DND-41 (cell line): ENCODE measurements around the gene PCDH11X.
"Not testable (repeated sequence)": the region's sequence is repeated elsewhere in the genome, so short reads cannot be mapped to it uniquely, and the experiment has no call there.

Experiments
- EZH2 ChIP-seq: IDR thresholded peaks from 3 replicates; pipeline ENCODE4 v1.6.1; 2012; ENCODE audit warnings: borderline replicate concordance, low read depth, mild to moderate bottlenecking, moderate library complexity, low read length, inconsistent platforms; ENCODE audit not compliant: severe bottlenecking
- TF ChIP-seq, protein P1 (sequence below): IDR thresholded peaks from 2 replicates; pipeline ENCODE4 v1.5.1; 2012; ENCODE audit warnings: borderline replicate concordance, low read length, moderate library complexity, mild to moderate bottlenecking; ENCODE audit not compliant: poor library complexity, severe bottlenecking; ENCODE audit errors: extremely low read depth

DNA sequence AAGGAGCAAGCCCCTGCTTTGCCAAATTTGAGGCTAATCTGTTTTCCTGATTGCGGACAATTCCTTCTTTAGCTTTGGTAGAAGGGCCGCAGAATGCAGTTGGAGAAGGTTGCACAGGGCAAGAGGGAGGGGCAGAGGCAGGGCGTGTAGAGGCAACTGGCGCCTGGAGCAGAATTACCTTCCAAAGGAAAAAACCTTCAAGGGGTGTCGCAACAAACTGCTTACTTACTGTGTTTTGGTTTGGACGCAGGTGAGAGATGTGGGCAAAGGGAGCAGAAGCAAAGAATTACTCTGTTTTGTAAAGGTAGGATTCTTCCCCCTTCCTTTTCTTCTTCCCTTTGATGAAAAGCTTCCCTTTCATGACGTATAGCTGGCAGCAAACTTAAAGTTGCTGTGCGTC lies 3.6 kb downstream of the PCDH11X start:
- TF ChIP-seq, protein P1, sequence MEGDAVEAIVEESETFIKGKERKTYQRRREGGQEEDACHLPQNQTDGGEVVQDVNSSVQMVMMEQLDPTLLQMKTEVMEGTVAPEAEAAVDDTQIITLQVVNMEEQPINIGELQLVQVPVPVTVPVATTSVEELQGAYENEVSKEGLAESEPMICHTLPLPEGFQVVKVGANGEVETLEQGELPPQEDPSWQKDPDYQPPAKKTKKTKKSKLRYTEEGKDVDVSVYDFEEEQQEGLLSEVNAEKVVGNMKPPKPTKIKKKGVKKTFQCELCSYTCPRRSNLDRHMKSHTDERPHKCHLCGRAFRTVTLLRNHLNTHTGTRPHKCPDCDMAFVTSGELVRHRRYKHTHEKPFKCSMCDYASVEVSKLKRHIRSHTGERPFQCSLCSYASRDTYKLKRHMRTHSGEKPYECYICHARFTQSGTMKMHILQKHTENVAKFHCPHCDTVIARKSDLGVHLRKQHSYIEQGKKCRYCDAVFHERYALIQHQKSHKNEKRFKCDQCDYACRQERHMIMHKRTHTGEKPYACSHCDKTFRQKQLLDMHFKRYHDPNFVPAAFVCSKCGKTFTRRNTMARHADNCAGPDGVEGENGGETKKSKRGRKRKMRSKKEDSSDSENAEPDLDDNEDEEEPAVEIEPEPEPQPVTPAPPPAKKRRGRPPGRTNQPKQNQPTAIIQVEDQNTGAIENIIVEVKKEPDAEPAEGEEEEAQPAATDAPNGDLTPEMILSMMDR, result not testable (repeated sequence)
- not testable (repeated sequence) for TF ChIP-seq EZH2
